ENCODE measurements around the gene RBMS3.

Gene RBMS3

DNA sequence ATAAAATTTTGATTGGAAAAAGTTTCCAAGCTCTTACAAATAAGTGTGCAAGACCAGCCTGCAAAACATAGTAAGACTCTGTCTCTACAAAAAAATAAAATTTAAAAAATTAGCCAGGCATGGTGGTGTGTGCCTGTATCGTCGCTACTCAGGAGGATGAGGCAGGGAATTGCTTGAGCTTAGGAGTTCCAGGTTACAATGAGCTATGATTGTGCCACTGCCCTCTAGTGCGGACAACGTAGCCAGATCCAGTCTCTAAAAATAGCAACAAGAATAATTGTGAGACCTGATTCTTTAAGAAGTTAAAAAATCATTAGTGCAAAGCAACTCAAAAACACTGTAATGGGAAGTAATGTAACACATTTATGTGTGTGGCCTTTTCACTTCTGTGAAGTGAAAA lies 251.6 kb downstream of the RBMS3 start:
- TF ChIP-seq CTCF (IDR thresholded peaks at IDR 0.05; ENCODE audit: borderline replicate concordance, insufficient read depth, low read depth, low read length) = no peak
- H3K4me3 ChIP-seq (ENCODE audit: low read depth, low read length) = no peak overlapping the region

DNA sequence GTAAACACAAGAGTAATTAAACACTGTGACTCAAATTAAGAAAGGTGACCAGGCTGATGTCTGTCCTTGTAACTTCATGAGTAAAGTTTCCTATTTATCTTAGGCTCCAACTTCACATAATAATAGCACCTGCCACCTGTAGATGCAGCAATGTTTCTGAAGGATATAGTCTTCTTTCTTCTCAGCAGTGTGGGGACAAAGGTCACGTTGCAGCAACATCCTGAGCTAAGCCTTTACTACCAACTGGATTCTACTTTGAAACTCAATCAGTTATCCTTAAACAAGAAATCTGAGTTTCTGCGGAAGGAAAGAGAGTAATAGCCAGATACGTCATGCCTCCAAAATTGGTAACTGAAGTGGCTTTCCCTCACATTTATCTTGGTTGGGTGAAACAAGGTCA lies 253.1 kb downstream of the RBMS3 start:
- H3K4me3 ChIP-seq (ENCODE audit: low read depth, low read length) = no peak overlapping the region
- no peak for TF ChIP-seq CTCF (IDR thresholded peaks at IDR 0.05; ENCODE audit: borderline replicate concordance, insufficient read depth, low read depth, low read length)

DNA sequence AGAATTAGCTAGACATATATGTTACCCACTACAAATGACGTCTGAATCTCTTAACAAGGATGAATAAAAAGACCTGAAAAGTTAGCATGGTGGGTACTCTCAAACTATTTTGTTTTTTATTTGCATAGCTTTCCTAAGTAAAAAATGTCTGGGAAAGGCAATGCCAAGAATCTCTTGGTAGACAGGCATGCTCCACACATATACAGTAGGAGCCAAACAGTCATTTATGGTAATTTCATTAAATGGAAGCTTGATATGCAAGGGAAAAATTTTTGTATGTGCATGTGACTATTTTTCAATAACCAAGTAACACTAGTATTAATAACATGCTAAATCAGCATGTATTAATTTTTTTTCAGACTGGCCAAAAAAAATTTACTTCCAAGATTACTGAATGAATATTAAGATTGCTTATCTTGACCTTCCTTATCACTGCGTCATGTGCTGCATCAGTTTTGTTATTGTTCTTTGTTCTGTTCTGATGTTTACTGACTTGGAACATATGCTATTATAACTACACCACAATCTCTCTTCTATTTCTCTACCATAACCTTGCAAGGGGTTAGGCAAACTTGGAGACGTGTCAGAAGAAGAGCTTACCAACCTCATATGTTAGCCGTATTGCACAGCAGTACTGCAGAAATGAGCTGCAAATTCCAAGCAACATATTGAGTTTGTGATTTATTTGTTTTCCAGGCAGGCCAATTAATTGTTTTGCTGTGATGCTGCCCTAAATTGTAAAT lies 255.3 kb downstream of the RBMS3 start:
- H3K4me3 ChIP-seq (ENCODE audit: low read depth, low read length) = no peak overlapping the region
- no peak for TF ChIP-seq CTCF (IDR thresholded peaks at IDR 0.05; ENCODE audit: borderline replicate concordance, insufficient read depth, low read depth, low read length)

DNA sequence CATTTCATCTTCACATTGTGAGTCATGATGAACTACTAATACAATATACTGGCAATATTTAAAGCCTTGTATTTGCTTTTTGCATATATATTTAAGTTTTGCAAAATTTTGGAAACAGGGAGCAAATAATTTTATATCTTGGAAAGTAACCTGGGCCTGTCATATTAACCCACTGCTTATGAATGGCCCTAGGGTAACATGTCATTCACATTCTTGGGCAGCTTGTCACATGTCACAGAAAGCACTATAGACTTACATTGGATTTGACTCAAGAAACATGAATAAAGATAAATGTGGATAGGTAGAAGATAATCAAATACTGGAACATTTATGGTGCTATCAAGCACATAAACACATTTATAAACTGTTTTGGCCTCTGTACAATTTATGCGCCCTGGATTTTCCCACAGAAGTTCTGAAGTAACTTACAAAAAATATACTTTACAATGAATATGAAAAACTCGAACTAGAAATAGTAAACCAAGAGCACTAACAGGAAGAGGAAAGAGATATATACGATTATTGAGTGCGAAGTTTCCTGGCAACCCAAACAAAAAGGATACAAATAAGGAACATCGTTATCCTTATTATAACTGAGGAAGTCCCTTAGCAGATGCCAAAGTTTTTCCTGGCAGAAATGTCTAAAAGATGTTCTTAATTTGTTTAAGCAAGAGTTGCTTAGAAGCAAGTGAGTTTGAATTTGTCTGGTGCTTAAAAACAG lies 257.2 kb downstream of the RBMS3 start:
- H3K4me3 ChIP-seq (ENCODE audit: low read depth, low read length) = no peak overlapping the region
- TF ChIP-seq CTCF (IDR thresholded peaks at IDR 0.05; ENCODE audit: borderline replicate concordance, insufficient read depth, low read depth, low read length) = no peak

DNA sequence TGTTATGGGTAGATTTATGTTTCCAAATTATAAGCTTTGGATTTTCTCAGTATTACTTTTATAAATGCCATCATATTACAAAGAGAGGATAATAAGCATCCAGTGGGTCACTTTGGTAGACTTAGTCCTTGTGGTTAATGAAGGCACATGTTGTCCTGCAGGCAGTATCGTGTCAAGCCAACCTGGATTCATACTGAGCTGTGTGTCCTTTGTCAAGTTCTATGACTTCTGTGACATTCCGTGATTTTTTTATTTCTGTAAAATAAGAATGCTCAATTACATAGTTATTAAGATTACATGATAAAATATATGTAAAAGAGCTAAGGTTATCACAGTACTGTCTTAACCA lies 257.7 kb downstream of the RBMS3 start:
- no peak for TF ChIP-seq CTCF (IDR thresholded peaks at IDR 0.05; ENCODE audit: borderline replicate concordance, insufficient read depth, low read depth, low read length)
- H3K4me3 ChIP-seq (ENCODE audit: low read depth, low read length) = no peak overlapping the region

DNA sequence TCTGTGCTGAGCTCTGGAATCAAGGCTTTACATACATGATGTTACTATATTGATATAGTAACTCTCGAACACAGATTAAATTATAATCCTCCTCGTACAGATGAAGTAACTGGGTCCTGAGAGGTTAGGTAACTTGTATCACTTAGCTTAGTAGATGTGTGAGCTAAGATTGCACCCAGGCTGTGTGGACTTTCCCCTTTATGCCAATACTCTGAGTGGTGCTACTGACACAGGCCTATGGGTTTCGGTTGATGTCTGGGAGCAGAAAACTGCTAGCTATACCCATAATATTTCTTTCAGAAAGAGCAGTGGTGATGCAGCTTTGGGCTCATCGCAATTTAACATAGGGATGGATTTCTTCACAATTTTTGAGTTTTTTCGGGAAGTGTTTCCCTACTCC lies 259.7 kb downstream of the RBMS3 start:
- no peak overlapping the region for H3K4me3 ChIP-seq (ENCODE audit: low read depth, low read length)
- no peak for TF ChIP-seq CTCF (IDR thresholded peaks at IDR 0.05; ENCODE audit: borderline replicate concordance, insufficient read depth, low read depth, low read length)

All from GM12875 (cell line).